ENCODE data around the gene RBMS3.

- TF ChIP-seq, protein P1, sequence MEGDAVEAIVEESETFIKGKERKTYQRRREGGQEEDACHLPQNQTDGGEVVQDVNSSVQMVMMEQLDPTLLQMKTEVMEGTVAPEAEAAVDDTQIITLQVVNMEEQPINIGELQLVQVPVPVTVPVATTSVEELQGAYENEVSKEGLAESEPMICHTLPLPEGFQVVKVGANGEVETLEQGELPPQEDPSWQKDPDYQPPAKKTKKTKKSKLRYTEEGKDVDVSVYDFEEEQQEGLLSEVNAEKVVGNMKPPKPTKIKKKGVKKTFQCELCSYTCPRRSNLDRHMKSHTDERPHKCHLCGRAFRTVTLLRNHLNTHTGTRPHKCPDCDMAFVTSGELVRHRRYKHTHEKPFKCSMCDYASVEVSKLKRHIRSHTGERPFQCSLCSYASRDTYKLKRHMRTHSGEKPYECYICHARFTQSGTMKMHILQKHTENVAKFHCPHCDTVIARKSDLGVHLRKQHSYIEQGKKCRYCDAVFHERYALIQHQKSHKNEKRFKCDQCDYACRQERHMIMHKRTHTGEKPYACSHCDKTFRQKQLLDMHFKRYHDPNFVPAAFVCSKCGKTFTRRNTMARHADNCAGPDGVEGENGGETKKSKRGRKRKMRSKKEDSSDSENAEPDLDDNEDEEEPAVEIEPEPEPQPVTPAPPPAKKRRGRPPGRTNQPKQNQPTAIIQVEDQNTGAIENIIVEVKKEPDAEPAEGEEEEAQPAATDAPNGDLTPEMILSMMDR (IDR thresholded peaks at IDR 0.05): no peak
- TF ChIP-seq EZH2 (IDR thresholded peaks at IDR 0.05) (no peak), EZH2phosphoT487 (IDR thresholded peaks at IDR 0.05) (no peak)
These were observed 1.6 kb upstream of the RBMS3 start for GRCh38 chr3:29279286-29279685.
